IgD-negative memory B cell (primary cell): Measurements from ENCODE around the gene STX17. TPM values are rescaled to one million over a fixed set of nuclear protein-coding genes. Genes with fewer than 3 reads are reported as not detected.
A peak's percentile ranks its signal among the peaks of the same experiment; 100 is the strongest.
"Not testable (repeated sequence)": the region's sequence is repeated elsewhere in the genome, so short reads cannot be mapped to it uniquely, and the experiment has no call there.

Source experiments
- H3K27ac Mint-ChIP-seq, 3 donors: one replicate each; pipeline ENCODE4 v1.8.0; 2020 to 2022; ENCODE audit warnings: mild to moderate bottlenecking in 3 of 3, mixed read lengths in 3 of 3, moderate library complexity in 1 of 3
- H3K27me3 Mint-ChIP-seq: one replicate; pipeline ENCODE4 v1.8.0; 2021; ENCODE audit warnings: mixed read lengths
- H3K36me3 Mint-ChIP-seq: one replicate; pipeline ENCODE4 v1.8.0; 2020; ENCODE audit warnings: mild to moderate bottlenecking, mixed read lengths
- H3K4me1 Mint-ChIP-seq, 3 donors: one replicate each; pipeline ENCODE4 v1.8.0; 2020 to 2022; ENCODE audit warnings: mixed read lengths in 3 of 3, mild to moderate bottlenecking in 1 of 3
- H3K4me3 Mint-ChIP-seq, 4 donors: one replicate each; pipeline ENCODE4 v1.8.0; 2020 to 2022; ENCODE audit warnings: mild to moderate bottlenecking in 4 of 4, mixed read lengths in 4 of 4, moderate library complexity in 3 of 4
- H3K9me3 Mint-ChIP-seq, 3 donors: one replicate each; pipeline ENCODE4 v1.8.0; 2020 to 2021; ENCODE audit warnings: mixed read lengths in 3 of 3, mild to moderate bottlenecking in 1 of 3
- polyA plus RNA-seq: library from polyadenylated mRNA; unstranded; fragments of 300-500 nt; fragmentation: Illumina TruSeq; gene quantifications from one replicate; pipeline ENCODE4 v1.2.3, GENCODE V29; 2021

Gene STX17
- polyA plus RNA-seq, result 18.1 TPM

GRCh38 chr9:99906403-99907207 is at the start of gene STX17:
Gene STX17, plus strand, starts transcription at chr9:99906654. Its CDS starts 8,586 bp downstream, at chr9:99915240.
- Mint-ChIP-seq H3K27me3 (no peaks in the 10 kb centered on the region), H3K27ac (peak within 1 kb of the TSS; percentile 96 to 98 (median 98)), H3K4me1 (peaks cover 16 to 17% (median 17%) of the 10 kb centered on the region in 3 donors), H3K9me3 (no peaks in the 10 kb centered on the region), H3K36me3 (peaks cover 6% of the 10 kb centered on the region), H3K4me3 (peak within 1 kb of the TSS; percentile 96 to 99 (median 98))

GRCh38 chr9:99857576-99857975 is 48.9 kb upstream of the STX17 start:
- not testable (repeated sequence) for H3K4me3 Mint-ChIP-seq, H3K4me1 Mint-ChIP-seq, H3K9me3 Mint-ChIP-seq, H3K27me3 Mint-ChIP-seq, H3K36me3 Mint-ChIP-seq, H3K27ac Mint-ChIP-seq

- H3K27me3 Mint-ChIP-seq, result no peaks in the 10 kb centered on the region
- H3K36me3 Mint-ChIP-seq, result no peaks in the 10 kb centered on the region
- no peaks in the 10 kb centered on the region for H3K4me1 Mint-ChIP-seq
- H3K4me3 Mint-ChIP-seq, result no peak overlapping the region
- H3K9me3 Mint-ChIP-seq, result peaks cover 0 to 1% (median 0%) of the 10 kb centered on the region in 3 donors
- no peak overlapping the region for H3K27ac Mint-ChIP-seq
Observed at GRCh38 chr9:99858087-99858486, 48.4 kb upstream of the STX17 start.

DNA sequence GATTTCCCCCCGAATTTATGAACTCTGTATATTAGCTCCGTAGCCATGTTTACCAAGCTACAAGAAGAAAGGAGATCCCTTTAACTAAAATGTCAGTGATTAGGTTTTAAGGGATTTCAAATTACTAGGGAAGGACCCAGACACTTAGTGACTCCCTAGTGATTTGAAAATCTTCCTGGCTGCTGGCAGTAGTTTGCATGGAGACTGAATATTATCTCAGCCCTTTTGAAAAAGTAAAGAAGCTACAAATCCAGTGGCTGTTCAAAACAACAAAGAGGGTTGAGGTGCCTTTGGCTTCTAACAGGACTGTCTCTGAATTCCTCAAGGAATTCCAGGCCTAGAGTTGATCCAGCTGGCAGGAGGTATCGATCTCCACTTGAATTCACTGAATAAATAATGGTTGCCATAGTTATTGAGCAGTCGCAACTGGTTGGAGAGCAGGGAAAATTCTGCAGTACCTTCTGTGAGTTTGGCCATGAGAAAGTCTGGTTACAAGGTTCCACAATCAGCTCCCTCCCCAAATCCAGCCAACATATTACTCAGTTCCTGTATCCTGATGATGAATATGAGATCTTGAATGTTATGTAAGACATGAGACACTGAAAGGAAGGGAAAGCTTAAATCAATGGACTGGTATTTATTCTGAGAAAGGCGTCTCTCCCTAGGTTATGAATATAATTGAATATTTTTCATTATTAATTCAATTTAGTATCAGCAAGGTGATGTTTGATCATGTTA is 47.0 kb upstream of the STX17 start:
- H3K9me3 Mint-ChIP-seq, result peaks cover 0 to 1% (median 0%) of the 10 kb centered on the region in 3 donors
- no peak overlapping the region for H3K4me3 Mint-ChIP-seq
- peaks cover 4% of the 10 kb centered on the region for H3K36me3 Mint-ChIP-seq
- H3K4me1 Mint-ChIP-seq, result no peaks in the 10 kb centered on the region
- H3K27me3 Mint-ChIP-seq, result no peaks in the 10 kb centered on the region
- no peak overlapping the region for H3K27ac Mint-ChIP-seq

GRCh38 chr9:99860266-99860665 is 46.2 kb upstream of the STX17 start:
- H3K4me3 Mint-ChIP-seq, result no peak overlapping the region
- H3K9me3 Mint-ChIP-seq, result no peaks in the 10 kb centered on the region
- peaks cover 4% of the 10 kb centered on the region for H3K36me3 Mint-ChIP-seq

DNA sequence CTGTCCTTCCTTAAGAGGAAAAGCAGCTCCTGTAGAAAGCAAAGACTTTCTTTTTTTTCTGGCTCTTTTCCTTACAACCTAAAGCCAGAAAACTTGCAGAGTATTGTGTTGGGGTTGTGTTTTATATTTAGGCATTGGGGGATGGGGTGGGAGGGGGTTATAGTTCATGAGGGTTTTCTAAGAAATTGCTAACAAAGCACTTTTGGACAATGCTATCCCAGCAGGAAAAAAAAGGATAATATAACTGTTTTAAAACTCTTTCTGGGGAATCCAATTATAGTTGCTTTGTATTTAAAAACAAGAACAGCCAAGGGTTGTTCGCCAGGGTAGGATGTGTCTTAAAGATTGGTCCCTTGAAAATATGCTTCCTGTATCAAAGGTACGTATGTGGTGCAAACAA is 42.5 kb upstream of the STX17 start:
- Mint-ChIP-seq H3K27ac (no peak overlapping the region), H3K4me1 (peaks cover 0 to 2% (median 0%) of the 10 kb centered on the region in 3 donors), H3K4me3 (no peak overlapping the region)

More at GRCh38 chr9:99860266-99860665, 46.2 kb upstream of the STX17 start:
- H3K4me1 Mint-ChIP-seq, result no peaks in the 10 kb centered on the region
- no peaks in the 10 kb centered on the region for H3K27me3 Mint-ChIP-seq
- H3K27ac Mint-ChIP-seq, result no peak overlapping the region

GRCh38 chr9:99866398-99866797 is 40.1 kb upstream of the STX17 start:
- no peaks in the 10 kb centered on the region for H3K9me3 Mint-ChIP-seq
- no peaks in the 10 kb centered on the region for H3K27me3 Mint-ChIP-seq
- peaks cover 0 to 3% (median 0%) of the 10 kb centered on the region in 3 donors for H3K4me1 Mint-ChIP-seq
- H3K4me3 Mint-ChIP-seq, result no peak overlapping the region
- peaks cover 4% of the 10 kb centered on the region for H3K36me3 Mint-ChIP-seq
- no peak overlapping the region for H3K27ac Mint-ChIP-seq

More for the DNA sequence above, 42.5 kb upstream of the STX17 start:
- no peaks in the 10 kb centered on the region for H3K9me3 Mint-ChIP-seq
- H3K27me3 Mint-ChIP-seq, result no peaks in the 10 kb centered on the region
- peaks cover 4% of the 10 kb centered on the region for H3K36me3 Mint-ChIP-seq

- H3K27ac Mint-ChIP-seq, result no peak overlapping the region
- peaks cover 0 to 3% (median 0%) of the 10 kb centered on the region in 3 donors for H3K4me1 Mint-ChIP-seq
- H3K27me3 Mint-ChIP-seq, result no peaks in the 10 kb centered on the region
- peaks cover 4% of the 10 kb centered on the region for H3K36me3 Mint-ChIP-seq
- no peaks in the 10 kb centered on the region for H3K9me3 Mint-ChIP-seq
- no peak overlapping the region for H3K4me3 Mint-ChIP-seq
Observed at GRCh38 chr9:99867536-99867935, 38.9 kb upstream of the STX17 start.

DNA sequence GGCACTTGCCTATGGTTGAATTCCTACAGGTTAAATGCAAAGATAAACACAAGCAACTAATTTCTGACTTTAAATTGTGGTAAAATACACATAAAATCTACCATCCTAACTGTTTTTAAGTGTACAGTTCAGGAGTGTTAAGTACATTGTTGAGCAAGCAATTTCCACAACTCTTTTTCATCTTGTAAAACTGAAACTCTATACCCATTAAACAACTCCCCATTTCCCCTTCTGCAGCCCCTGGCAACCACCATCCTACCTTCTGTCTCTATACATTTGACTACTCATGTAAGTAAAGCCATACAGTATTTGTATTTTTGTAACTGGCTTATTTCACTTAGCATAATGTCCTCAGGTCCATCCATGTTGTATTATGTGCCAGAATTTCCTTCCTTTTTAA is 38.5 kb upstream of the STX17 start:
- peak overlapping the region in 1 of 4 donors; percentile 33 for H3K4me3 Mint-ChIP-seq
- no peaks in the 10 kb centered on the region for H3K27me3 Mint-ChIP-seq
- H3K9me3 Mint-ChIP-seq, result no peaks in the 10 kb centered on the region
- H3K27ac Mint-ChIP-seq, result peak overlapping the region in 1 of 3 donors; percentile 26
- H3K36me3 Mint-ChIP-seq, result peaks cover 4% of the 10 kb centered on the region
- peaks cover 0 to 3% (median 0%) of the 10 kb centered on the region in 3 donors for H3K4me1 Mint-ChIP-seq

DNA sequence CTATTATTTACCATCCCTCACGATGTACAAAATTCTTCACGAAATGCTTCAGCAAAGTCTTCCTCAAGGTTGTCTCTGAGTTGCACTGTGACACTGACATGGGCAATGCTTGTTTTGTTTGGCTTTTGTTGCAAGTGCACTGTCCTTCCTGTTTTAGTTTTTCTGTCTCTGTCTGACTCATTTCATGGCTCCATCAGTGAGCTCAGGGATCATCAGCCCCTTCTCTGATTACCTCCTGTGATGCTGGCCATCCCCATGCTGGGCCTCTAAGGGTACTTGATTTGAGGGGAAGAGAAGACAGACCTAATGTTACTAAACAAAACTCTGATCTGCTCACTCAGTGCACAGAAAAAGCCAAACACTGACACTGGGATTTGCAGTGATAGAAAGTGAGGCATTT is 37.6 kb upstream of the STX17 start:
- Mint-ChIP-seq H3K4me1 (peaks cover 0 to 3% (median 0%) of the 10 kb centered on the region in 3 donors), H3K9me3 (no peaks in the 10 kb centered on the region), H3K27ac (no peak overlapping the region), H3K36me3 (no peaks in the 10 kb centered on the region), H3K4me3 (no peak overlapping the region), H3K27me3 (no peaks in the 10 kb centered on the region)

- Mint-ChIP-seq H3K4me3 (no peak overlapping the region), H3K27me3 (no peaks in the 10 kb centered on the region), H3K4me1 (peaks cover 0 to 3% (median 0%) of the 10 kb centered on the region in 3 donors), H3K27ac (no peak overlapping the region), H3K9me3 (peaks cover 0 to 2% (median 0%) of the 10 kb centered on the region in 3 donors), H3K36me3 (no peaks in the 10 kb centered on the region)
Observed at GRCh38 chr9:99870126-99870525, 36.3 kb upstream of the STX17 start.

DNA sequence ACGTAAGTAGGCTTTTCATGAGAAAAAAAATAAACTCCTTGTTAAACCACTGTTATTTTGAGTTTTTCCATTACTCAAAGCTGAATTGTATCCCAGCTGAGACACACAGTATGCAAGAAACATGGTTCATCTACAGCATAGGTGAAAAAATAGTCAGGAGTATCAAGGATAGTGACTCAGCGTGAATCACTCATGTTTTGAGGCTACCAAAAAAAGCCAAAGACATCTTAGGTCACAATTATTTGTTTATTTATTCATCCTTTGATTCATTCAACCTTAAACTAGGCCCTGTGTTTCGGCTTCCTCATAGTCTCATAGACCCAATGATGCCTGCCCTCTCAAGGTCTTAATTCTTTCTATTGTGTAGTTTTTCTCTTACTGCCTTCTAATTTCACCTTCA is 32.9 kb upstream of the STX17 start:
- peaks cover 0 to 6% (median 2%) of the 10 kb centered on the region in 3 donors for H3K9me3 Mint-ChIP-seq
- H3K27me3 Mint-ChIP-seq, result peaks cover 1% of the 10 kb centered on the region
- H3K4me1 Mint-ChIP-seq, result peaks cover 0 to 4% (median 3%) of the 10 kb centered on the region in 3 donors
- H3K4me3 Mint-ChIP-seq, result no peak overlapping the region
- peaks cover 2% of the 10 kb centered on the region for H3K36me3 Mint-ChIP-seq
- H3K27ac Mint-ChIP-seq, result no peak overlapping the region

- peaks cover 0 to 6% (median 2%) of the 10 kb centered on the region in 3 donors for H3K9me3 Mint-ChIP-seq
- peaks cover 2% of the 10 kb centered on the region for H3K36me3 Mint-ChIP-seq
- H3K4me3 Mint-ChIP-seq, result no peak overlapping the region
- peak overlapping the region in 1 of 3 donors; percentile 11 for H3K27ac Mint-ChIP-seq
- peaks cover 0 to 4% (median 3%) of the 10 kb centered on the region in 3 donors for H3K4me1 Mint-ChIP-seq
- H3K27me3 Mint-ChIP-seq, result peaks cover 1% of the 10 kb centered on the region
Observed at GRCh38 chr9:99873943-99874584, 32.4 kb upstream of the STX17 start.

GRCh38 chr9:99876190-99876589 is 30.3 kb upstream of the STX17 start:
- H3K36me3 Mint-ChIP-seq, result peaks cover 2% of the 10 kb centered on the region
- H3K27me3 Mint-ChIP-seq, result peaks cover 1% of the 10 kb centered on the region
- no peak overlapping the region for H3K27ac Mint-ChIP-seq
- peaks cover 0 to 4% (median 2%) of the 10 kb centered on the region in 3 donors for H3K4me1 Mint-ChIP-seq
- H3K4me3 Mint-ChIP-seq, result no peak overlapping the region
- H3K9me3 Mint-ChIP-seq, result peaks cover 0 to 6% (median 2%) of the 10 kb centered on the region in 3 donors

- H3K27me3 Mint-ChIP-seq, result peaks cover 1% of the 10 kb centered on the region
- no peak overlapping the region for H3K27ac Mint-ChIP-seq
- H3K4me3 Mint-ChIP-seq, result no peak overlapping the region
- H3K4me1 Mint-ChIP-seq, result peaks cover 0 to 4% (median 2%) of the 10 kb centered on the region in 3 donors
- peaks cover 8% of the 10 kb centered on the region for H3K36me3 Mint-ChIP-seq
- peaks cover 0 to 6% (median 2%) of the 10 kb centered on the region in 3 donors for H3K9me3 Mint-ChIP-seq
Observed at GRCh38 chr9:99878651-99879050, 27.8 kb upstream of the STX17 start.
